Measurements from ENCODE around the gene SLC22A5.

Gene SLC22A5

DNA sequence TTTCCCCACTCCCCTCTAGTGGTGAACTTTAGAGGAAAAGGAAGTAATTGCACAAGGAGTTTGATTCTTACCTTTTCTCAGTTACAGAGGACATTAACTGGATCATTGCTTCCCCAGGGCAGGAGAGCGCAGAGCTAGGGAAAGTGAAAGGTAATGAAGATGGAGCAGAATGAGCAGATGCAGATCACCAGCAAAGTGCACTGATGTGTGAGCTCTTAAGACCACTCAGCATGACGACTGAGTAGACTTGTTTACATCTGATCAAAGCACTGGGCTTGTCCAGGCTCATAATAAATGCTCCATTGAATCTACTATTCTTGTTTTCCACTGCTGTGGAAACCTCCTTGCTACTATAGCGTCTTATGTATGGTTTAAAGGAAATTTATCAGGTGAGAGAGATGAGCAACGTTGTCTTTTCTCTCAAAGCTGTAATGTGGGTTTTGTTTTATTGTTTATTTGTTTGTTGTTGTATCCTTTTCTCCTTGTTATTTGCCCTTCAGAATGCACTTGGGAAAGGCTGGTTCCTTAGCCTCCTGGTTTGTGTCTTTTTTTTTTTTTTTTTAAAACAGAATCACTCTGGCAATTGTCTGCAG is 25.3 kb downstream of the SLC22A5 start:
- TF ChIP-seq POLR2AphosphoS5 (IDR thresholded peaks at IDR 0.05; ENCODE audit: low read depth, low read length) (no peak), FOXP2 (optimal IDR thresholded peaks at IDR 0.05; ENCODE audit: borderline replicate concordance, extremely low read depth, extremely low read length, insufficient read depth) (no peak), SIN3A (IDR thresholded peaks at IDR 0.05; ENCODE audit: borderline replicate concordance, insufficient read depth, low read length) (no peak), TAF1 (IDR thresholded peaks at IDR 0.05; ENCODE audit: borderline replicate concordance, insufficient read depth, low read length) (no peak)
- TF ChIP-seq, protein P1, sequence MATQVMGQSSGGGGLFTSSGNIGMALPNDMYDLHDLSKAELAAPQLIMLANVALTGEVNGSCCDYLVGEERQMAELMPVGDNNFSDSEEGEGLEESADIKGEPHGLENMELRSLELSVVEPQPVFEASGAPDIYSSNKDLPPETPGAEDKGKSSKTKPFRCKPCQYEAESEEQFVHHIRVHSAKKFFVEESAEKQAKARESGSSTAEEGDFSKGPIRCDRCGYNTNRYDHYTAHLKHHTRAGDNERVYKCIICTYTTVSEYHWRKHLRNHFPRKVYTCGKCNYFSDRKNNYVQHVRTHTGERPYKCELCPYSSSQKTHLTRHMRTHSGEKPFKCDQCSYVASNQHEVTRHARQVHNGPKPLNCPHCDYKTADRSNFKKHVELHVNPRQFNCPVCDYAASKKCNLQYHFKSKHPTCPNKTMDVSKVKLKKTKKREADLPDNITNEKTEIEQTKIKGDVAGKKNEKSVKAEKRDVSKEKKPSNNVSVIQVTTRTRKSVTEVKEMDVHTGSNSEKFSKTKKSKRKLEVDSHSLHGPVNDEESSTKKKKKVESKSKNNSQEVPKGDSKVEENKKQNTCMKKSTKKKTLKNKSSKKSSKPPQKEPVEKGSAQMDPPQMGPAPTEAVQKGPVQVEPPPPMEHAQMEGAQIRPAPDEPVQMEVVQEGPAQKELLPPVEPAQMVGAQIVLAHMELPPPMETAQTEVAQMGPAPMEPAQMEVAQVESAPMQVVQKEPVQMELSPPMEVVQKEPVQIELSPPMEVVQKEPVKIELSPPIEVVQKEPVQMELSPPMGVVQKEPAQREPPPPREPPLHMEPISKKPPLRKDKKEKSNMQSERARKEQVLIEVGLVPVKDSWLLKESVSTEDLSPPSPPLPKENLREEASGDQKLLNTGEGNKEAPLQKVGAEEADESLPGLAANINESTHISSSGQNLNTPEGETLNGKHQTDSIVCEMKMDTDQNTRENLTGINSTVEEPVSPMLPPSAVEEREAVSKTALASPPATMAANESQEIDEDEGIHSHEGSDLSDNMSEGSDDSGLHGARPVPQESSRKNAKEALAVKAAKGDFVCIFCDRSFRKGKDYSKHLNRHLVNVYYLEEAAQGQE (IDR thresholded peaks at IDR 0.05; ENCODE audit: insufficient read depth in 1 of 2, low read depth in 2 of 2, low read length in 2 of 2): no peak

DNA sequence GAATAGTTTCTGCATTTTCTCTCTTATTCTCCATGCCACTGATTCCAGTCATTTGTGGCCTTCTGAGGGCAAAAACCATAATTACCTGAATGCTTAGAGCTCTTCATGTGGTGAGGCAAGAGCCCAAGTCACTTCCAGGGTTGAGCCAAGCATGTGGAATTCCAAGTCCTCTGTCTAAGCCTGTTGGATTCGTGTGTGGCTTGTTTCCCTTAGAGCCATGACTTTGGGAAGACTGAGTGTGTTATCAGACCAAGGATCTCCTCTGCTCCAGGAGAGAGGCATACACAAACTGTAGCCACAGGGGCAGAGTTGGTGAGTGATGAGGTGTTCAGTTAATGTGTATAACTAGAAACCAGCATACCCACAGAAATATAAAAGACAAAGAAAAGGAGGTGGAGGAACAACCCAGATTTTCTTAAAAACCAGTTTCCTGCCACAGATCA is 27.1 kb downstream of the SLC22A5 start:
- TF ChIP-seq FOXP2 (optimal IDR thresholded peaks at IDR 0.05; ENCODE audit: borderline replicate concordance, extremely low read depth, extremely low read length, insufficient read depth) (no peak), TAF1 (IDR thresholded peaks at IDR 0.05; ENCODE audit: borderline replicate concordance, insufficient read depth, low read length) (no peak), POLR2AphosphoS5 (IDR thresholded peaks at IDR 0.05; ENCODE audit: low read depth, low read length) (no peak), SIN3A (IDR thresholded peaks at IDR 0.05; ENCODE audit: borderline replicate concordance, insufficient read depth, low read length) (no peak)
- TF ChIP-seq, protein P1 (IDR thresholded peaks at IDR 0.05; ENCODE audit: insufficient read depth in 1 of 2, low read depth in 2 of 2, low read length in 2 of 2): no peak

DNA sequence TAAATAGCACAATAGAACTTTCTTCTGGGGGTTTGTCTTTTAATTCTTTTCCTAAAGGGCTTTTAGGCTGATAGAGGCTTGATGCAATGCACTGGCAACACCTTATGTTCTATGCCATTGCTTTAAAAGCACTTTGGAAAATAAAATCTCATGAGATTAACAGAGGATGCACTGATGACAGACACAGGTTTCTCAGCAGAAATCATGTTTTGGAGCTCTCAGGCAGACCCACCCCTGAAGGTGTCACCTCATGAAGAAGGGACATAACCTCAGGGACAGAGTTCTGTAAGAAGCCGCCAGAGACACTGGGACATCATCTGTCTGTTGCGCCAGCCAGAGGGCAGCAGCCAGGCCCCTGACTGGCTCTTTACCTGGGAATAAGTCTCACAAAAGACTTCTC is 27.7 kb downstream of the SLC22A5 start:
- no peak for TF ChIP-seq SIN3A (IDR thresholded peaks at IDR 0.05; ENCODE audit: borderline replicate concordance, insufficient read depth, low read length)
- TF ChIP-seq TAF1 (IDR thresholded peaks at IDR 0.05; ENCODE audit: borderline replicate concordance, insufficient read depth, low read length): no peak
- TF ChIP-seq POLR2AphosphoS5 (IDR thresholded peaks at IDR 0.05; ENCODE audit: low read depth, low read length): no peak
- no peak for TF ChIP-seq FOXP2 (optimal IDR thresholded peaks at IDR 0.05; ENCODE audit: borderline replicate concordance, extremely low read depth, extremely low read length, insufficient read depth)
- TF ChIP-seq, protein P1 (IDR thresholded peaks at IDR 0.05; ENCODE audit: insufficient read depth in 1 of 2, low read depth in 2 of 2, low read length in 2 of 2): no peak

DNA sequence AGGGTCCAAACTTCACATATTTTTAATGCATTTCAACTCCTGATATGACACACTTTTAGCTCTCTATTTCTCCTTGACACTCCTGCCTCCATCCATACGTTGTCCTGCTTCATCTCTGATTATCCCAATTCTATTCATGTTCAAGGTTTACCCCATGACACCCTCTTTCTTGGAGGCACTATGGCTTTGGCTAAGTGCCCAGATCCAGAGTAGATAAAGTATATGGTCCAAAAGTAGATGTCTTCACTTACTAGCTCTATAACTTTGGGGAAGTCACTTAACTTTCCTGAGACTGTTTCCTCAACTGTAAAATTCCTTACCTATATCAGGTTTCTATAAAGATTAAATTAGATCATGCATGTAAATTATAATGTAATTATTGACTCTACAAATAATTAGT is 36.1 kb downstream of the SLC22A5 start:
- no peak for TF ChIP-seq SIN3A (IDR thresholded peaks at IDR 0.05; ENCODE audit: borderline replicate concordance, insufficient read depth, low read length)
- no peak for TF ChIP-seq POLR2AphosphoS5 (IDR thresholded peaks at IDR 0.05; ENCODE audit: low read depth, low read length)
- TF ChIP-seq, protein P1 (IDR thresholded peaks at IDR 0.05; ENCODE audit: insufficient read depth in 1 of 2, low read depth in 2 of 2, low read length in 2 of 2): no peak
- TF ChIP-seq FOXP2 (optimal IDR thresholded peaks at IDR 0.05; ENCODE audit: borderline replicate concordance, extremely low read depth, extremely low read length, insufficient read depth): no peak
- TF ChIP-seq TAF1 (IDR thresholded peaks at IDR 0.05; ENCODE audit: borderline replicate concordance, insufficient read depth, low read length): no peak
